Activated T-helper 1 cell treated with anti-CD3 and anti-CD28 coated beads, Interleukin-12 subunit alpha, Interleukin-12 subunit beta, Interleukin-2, Interleukin-4 antibody, amounts not matched to agents 30 ng/mL and 10 ng/mL and 1 ng/mL, durations not matched to agents 14 hours and 24 hours and 36 hours (primary cell): ENCODE results near the gene HLA-DQA2. TPM values are rescaled to one million over a fixed set of nuclear protein-coding genes. Genes with fewer than 3 reads are reported as not detected.

Source experiments
- DNase-seq: peaks from one replicate; pipeline ENCODE4 v3.0.0; 2021; ENCODE audit warnings: low spot score
- H3K27ac Mint-ChIP-seq: one replicate; pipeline ENCODE4 v1.8.0; 2021; ENCODE audit warnings: mild to moderate bottlenecking, mixed read lengths
- H3K27me3 Mint-ChIP-seq: one replicate; pipeline ENCODE4 v1.8.0; 2022; ENCODE audit warnings: mild to moderate bottlenecking, moderate library complexity, mixed read lengths; ENCODE audit not compliant: insufficient read depth
- H3K36me3 Mint-ChIP-seq: one replicate; pipeline ENCODE4 v1.8.0; 2021; ENCODE audit warnings: low read depth, mixed read lengths
- H3K4me1 Mint-ChIP-seq: one replicate; pipeline ENCODE4 v1.8.0; 2021; ENCODE audit warnings: low read depth, mixed read lengths
- H3K4me3 Mint-ChIP-seq: one replicate; pipeline ENCODE4 v1.8.0; 2021; ENCODE audit warnings: mild to moderate bottlenecking, moderate library complexity, mixed read lengths
- H3K9me3 Mint-ChIP-seq: one replicate; pipeline ENCODE4 v1.8.0; 2021; ENCODE audit warnings: mixed read lengths
- intact Hi-C: fragments of 100-400 bp; cut with micrococcal nuclease; formaldehyde crosslinking; loops from one replicate; pipeline ENCODE4 v1.15.1; 2024
- total RNA-seq: library from RNA; stranded (reverse); gene quantifications from 2 replicates; pipeline ENCODE4 v1.2.3, GENCODE V29; 2022

HLA-DQA2 gene
- total RNA-seq, 1 donor from 2014 or later, result 1.8 TPM

DNA sequence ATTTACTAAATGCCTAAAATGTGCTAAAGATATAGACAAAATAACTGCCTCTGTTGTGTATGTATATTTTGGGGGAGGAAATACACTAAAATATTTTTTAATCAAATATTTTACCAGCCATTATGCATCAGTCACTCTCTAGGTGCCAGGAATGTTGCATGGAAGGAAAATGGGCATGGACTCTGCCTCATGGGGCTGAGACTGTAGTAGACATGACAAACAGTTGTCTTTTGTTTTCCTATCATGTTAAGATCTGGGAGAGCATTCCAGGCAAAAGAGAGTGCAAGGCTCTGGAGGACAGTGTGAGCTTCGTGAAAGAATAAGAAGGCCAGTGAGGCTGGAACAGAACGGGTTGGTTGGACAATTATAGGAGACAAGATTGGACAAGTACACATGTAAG is 49.1 kb downstream of the HLA-DQA2 start:
- Mint-ChIP-seq H3K27me3 (peaks cover 64% of the 10 kb centered on the region), H3K4me3 (no peak overlapping the region), H3K27ac (no peak overlapping the region), H3K4me1 (peaks cover 16% of the 10 kb centered on the region), H3K36me3 (no peaks in the 10 kb centered on the region), H3K9me3 (no peaks in the 10 kb centered on the region)
- intact Hi-C loops, result no loop called here
- no peak for DNase-seq

DNA sequence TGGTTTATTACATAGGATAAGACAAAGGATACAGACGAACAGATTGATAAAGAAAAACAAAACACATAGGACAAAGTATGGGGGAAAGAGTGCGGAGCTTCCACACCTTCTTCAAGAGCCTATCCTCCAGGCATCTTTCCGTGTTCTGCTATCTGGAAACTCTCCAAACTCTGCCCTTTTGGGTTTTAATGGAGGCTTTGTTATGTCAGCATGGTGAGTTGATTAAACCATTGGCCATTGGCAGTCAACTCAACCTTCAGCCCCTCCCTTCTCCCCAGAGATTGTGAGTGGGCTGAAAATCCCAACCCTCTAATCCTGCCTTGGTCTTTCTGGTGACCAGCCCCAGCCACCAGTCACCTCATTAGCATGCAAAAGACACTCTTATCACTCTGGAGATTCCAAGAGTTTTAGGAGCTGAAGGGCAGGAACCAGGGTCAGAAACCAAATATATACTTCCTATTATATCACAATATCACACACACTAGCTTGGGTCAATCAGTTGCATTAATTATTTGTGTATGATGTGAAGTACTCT is 51.8 kb downstream of the HLA-DQA2 start:
- H3K27me3 Mint-ChIP-seq, result peaks cover 55% of the 10 kb centered on the region
- no peak for DNase-seq
- H3K36me3 Mint-ChIP-seq, result no peaks in the 10 kb centered on the region
- intact Hi-C loops, result no loop called here
- H3K9me3 Mint-ChIP-seq, result no peaks in the 10 kb centered on the region
- H3K4me1 Mint-ChIP-seq, result peaks cover 31% of the 10 kb centered on the region
- no peak overlapping the region for H3K4me3 Mint-ChIP-seq
- H3K27ac Mint-ChIP-seq, result no peak overlapping the region

DNA sequence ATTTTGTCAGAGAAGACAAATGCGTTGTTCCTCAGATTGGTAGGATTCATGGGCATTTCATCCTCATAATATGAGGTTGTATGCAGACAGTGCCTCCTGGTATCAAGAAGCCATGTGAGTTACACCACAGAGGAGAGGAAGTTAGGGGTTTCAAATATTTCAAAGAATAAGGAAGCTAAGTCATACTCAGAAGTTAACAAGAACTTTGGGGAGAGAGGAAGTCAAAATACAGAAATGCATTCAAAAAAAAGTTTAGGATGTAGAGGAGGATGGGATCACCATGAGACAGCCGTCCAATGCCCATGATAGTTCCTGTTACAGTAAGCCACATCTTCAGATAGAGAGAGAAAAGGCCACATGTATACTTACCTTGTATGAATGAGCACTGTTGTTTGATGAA is 53.3 kb downstream of the HLA-DQA2 start:
- no peak overlapping the region for H3K4me3 Mint-ChIP-seq
- peaks cover 31% of the 10 kb centered on the region for H3K4me1 Mint-ChIP-seq
- H3K27me3 Mint-ChIP-seq, result peaks cover 51% of the 10 kb centered on the region
- no peak for DNase-seq
- intact Hi-C loops, result no loop called here
- no peak overlapping the region for H3K27ac Mint-ChIP-seq
- no peaks in the 10 kb centered on the region for H3K9me3 Mint-ChIP-seq
- H3K36me3 Mint-ChIP-seq, result no peaks in the 10 kb centered on the region

Other genes starting within 250 kb of the HLA-DQA2 start
- gene HLA-DRB5, start 211.1 kb upstream of the HLA-DQA2 start, total RNA-seq, result 15.8 and 20.3 TPM in 2 replicates
- gene HLA-DRB1, start 151.5 kb upstream of the HLA-DQA2 start, total RNA-seq, result 33.1 and 33.7 TPM in 2 replicates
- 12.5 and 13.3 TPM in 2 replicates for gene HLA-DQA1, start 104.0 kb upstream of the HLA-DQA2 start, total RNA-seq
- gene HLA-DQB1, start 74.7 kb upstream of the HLA-DQA2 start, total RNA-seq, result 4.3 and 4.7 TPM in 2 replicates
- 0.51 and 0.67 TPM in 2 replicates for gene HLA-DQB2, start 22.1 kb downstream of the HLA-DQA2 start, total RNA-seq
- 4.2 and 4.3 TPM in 2 replicates for gene HLA-DOB, start 75.6 kb downstream of the HLA-DQA2 start, total RNA-seq
- gene TAP2, start 97.3 kb downstream of the HLA-DQA2 start, total RNA-seq, result 160 and 167 TPM in 2 replicates
- gene PSMB8, start 102.7 kb downstream of the HLA-DQA2 start, total RNA-seq, result 353 and 358 TPM in 2 replicates
- 284 and 290 TPM in 2 replicates for gene TAP1, start 112.3 kb downstream of the HLA-DQA2 start, total RNA-seq
- gene PSMB9, start 112.8 kb downstream of the HLA-DQA2 start, total RNA-seq, result 249 and 253 TPM in 2 replicates
- 2.7 and 2.8 TPM in 2 replicates for gene HLA-DMB, start 199.6 kb downstream of the HLA-DQA2 start, total RNA-seq
- gene HLA-DMA, start 211.7 kb downstream of the HLA-DQA2 start, total RNA-seq, result 14.1 and 14.2 TPM in 2 replicates
- 316 and 330 TPM in 2 replicates for gene BRD2, start 227.2 kb downstream of the HLA-DQA2 start, total RNA-seq